SU-DHL-6 (cell line): ENCODE measurements around the gene TLDC2.

Experiments used
- H2AFZ ChIP-seq: fragments of 200-600 bp; sonication (generic); 2 replicates; pipeline ENCODE4 v1.6.1; 2014; ENCODE audit warnings: low read depth, mild to moderate bottlenecking, moderate library complexity, mixed read lengths, antibody characterized with exemption, low read length; ENCODE audit not compliant: severe bottlenecking
- H3F3A ChIP-seq: fragments of 200-600 bp; shearing (Covaris generic); 2 replicates; pipeline ENCODE4 v1.6.0; 2016; ENCODE audit warnings: antibody characterized with exemption, mild to moderate bottlenecking; ENCODE audit not compliant: insufficient read depth
- H3K27ac ChIP-seq: fragments of 200-600 bp; sonication (generic); 2 replicates; pipeline ENCODE4 v1.5.1; 2016; ENCODE audit warnings: low read depth, mild to moderate bottlenecking, low read length, moderate library complexity, mixed read lengths
- H3K27me3 ChIP-seq: fragments of 200-600 bp; sonication (generic), shearing (Covaris generic); 2 replicates; pipeline ENCODE4 v1.6.0; 2014; ENCODE audit warnings: mild to moderate bottlenecking, low read length
- H3K36me3 ChIP-seq: fragments of 200-600 bp; sonication (generic); 2 replicates; pipeline ENCODE4 v1.6.1; 2014; ENCODE audit warnings: mild to moderate bottlenecking, low read length, mixed read lengths
- H3K4me2 ChIP-seq: fragments of 300-600, 200-600 bp; shearing (Covaris generic), sonication (generic); 2 replicates; pipeline ENCODE4 v1.6.0; 2014; ENCODE audit warnings: low read length, low read depth, mild to moderate bottlenecking; ENCODE audit not compliant: poor library complexity, severe bottlenecking
- H3K4me3 ChIP-seq: fragments of 200-600 bp; sonication (generic); 2 replicates; pipeline ENCODE4 v1.5.1; 2014; ENCODE audit warnings: antibody characterized with exemption, low read length, mild to moderate bottlenecking, mixed read lengths; ENCODE audit not compliant: insufficient read depth, poor library complexity, severe bottlenecking
- H3K79me2 ChIP-seq: fragments of 200-600 bp; sonication (generic); 2 replicates; pipeline ENCODE4 v1.6.1; 2014; ENCODE audit warnings: mild to moderate bottlenecking, low read length, moderate library complexity; ENCODE audit not compliant: insufficient read depth
- H3K9ac ChIP-seq: fragments of 200-600 bp; sonication (generic); 2 replicates; pipeline ENCODE4 v1.7.0; 2014; ENCODE audit warnings: mild to moderate bottlenecking, low read length
- H3K9me2 ChIP-seq: fragments of 200-600 bp; sonication (generic); replicated peaks from 2 replicates; pipeline ENCODE4 v1.6.1; 2014; ENCODE audit warnings: low read length; ENCODE audit not compliant: insufficient read depth
- H3K9me3 ChIP-seq: fragments of 200-600 bp; sonication (generic); 2 replicates; pipeline ENCODE4 v1.6.1; 2014; ENCODE audit warnings: low read length, mixed read lengths; ENCODE audit not compliant: insufficient read depth
- H4K20me1 ChIP-seq: fragments of 200-600 bp; sonication (generic); 2 replicates; pipeline ENCODE4 v1.6.1; 2014; ENCODE audit warnings: low read depth, mild to moderate bottlenecking, antibody characterized with exemption, low read length, moderate library complexity, mixed read lengths
- EZH2phosphoT487 ChIP-seq: fragments of 200-600 bp; sonication (generic), shearing (Covaris generic); conservative IDR thresholded peaks from 2 replicates; pipeline ENCODE4 v1.6.1; 2018; ENCODE audit warnings: mild to moderate bottlenecking, antibody characterized with exemption, low read length, moderate library complexity, mixed read lengths
- TF ChIP-seq, protein P1 (sequence below): fragments of 200-600 bp; sonication (generic); IDR thresholded peaks from one replicate; pipeline ENCODE4 v1.5.1; 2017; ENCODE audit warnings: antibody characterized with exemption, mild to moderate bottlenecking, low read length, moderate library complexity; ENCODE audit not compliant: insufficient read depth, poor library complexity, severe bottlenecking

Gene TLDC2

DNA sequence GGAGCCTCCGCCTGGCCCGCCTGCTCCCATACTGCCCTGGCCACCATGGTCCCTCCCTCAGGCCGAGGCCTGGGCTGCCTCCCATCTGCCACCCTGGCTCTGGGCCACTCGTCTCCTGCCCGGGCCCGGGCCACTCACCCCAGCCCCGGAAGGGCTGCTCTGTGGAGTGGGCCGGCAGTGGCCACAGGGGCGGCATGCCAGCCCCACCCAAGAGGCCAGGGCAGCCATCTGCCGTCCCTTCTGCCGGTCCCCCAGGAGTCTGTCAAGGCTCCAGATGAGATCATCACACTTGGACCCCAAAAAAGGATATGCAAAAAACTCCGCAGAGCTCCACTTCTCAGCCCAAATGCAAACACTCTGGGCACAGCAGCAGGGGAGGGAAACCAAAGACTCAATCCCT is 23.8 kb upstream of the TLDC2 start:
- 0 out of 2 replicates have a peak, but pooled peaks cover 3% of the 10 kb centered on the region for H3K9me3 ChIP-seq

DNA sequence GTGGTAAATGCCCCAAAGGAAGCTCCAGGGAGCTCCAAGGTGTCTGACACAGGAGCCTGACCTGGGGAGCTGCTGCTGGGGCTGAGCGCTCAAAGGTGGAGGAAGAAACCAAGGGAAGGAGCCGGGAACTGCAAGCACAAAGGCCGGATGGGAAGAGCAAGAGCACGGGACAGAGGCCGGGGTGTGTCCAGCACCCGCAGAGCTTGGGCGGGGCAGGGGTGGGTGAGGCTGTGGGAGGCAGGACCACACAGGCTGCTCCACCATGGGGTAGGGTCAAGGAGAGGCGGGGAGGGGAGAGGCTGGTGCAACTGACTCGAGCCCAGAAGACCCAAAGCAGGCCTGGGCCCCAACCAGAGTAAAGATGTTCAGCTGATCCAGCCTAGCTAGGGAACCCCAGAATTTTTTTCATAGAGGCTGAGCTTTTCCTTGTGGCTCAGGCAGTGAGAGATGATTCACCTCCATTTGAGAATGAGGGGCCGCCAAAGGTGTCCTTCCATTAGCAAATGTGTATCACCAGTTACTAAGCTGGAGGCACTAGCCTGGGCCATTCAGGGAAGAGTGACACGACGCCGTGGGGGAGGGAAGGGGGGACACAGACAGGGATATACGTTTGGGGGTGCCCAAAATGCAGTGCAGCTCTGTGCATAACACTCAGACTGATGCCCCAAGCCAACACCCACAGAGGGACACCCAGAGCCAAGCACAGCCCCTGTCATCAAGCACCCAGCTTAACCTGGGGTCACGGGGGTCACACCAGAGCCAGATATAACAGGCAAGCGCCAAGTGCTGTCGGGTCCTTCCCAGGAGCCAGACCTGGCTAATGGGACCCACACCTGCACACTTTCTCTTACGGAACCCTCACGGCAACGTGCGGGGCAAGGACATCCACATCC is 21.3 kb upstream of the TLDC2 start:
- peaks cover 11% of the 10 kb centered on the region for H3F3A ChIP-seq
- H3K9me3 ChIP-seq, result 0 out of 2 replicates have a peak, but pooled peaks cover 3% of the 10 kb centered on the region
- H3K9me2 ChIP-seq, result no peaks in the 10 kb centered on the region
- no peak overlapping the region for H3K27ac ChIP-seq
- no peaks in the 10 kb centered on the region for H3K27me3 ChIP-seq
- no peak overlapping the region for H3K4me3 ChIP-seq
- no peak overlapping the region for H3K4me2 ChIP-seq
- H3K79me2 ChIP-seq, result peaks cover 96% of the 10 kb centered on the region
- no peaks in the 10 kb centered on the region; the same call in 1 of the 2 replicates for H3K36me3 ChIP-seq
- TF ChIP-seq, protein P1, sequence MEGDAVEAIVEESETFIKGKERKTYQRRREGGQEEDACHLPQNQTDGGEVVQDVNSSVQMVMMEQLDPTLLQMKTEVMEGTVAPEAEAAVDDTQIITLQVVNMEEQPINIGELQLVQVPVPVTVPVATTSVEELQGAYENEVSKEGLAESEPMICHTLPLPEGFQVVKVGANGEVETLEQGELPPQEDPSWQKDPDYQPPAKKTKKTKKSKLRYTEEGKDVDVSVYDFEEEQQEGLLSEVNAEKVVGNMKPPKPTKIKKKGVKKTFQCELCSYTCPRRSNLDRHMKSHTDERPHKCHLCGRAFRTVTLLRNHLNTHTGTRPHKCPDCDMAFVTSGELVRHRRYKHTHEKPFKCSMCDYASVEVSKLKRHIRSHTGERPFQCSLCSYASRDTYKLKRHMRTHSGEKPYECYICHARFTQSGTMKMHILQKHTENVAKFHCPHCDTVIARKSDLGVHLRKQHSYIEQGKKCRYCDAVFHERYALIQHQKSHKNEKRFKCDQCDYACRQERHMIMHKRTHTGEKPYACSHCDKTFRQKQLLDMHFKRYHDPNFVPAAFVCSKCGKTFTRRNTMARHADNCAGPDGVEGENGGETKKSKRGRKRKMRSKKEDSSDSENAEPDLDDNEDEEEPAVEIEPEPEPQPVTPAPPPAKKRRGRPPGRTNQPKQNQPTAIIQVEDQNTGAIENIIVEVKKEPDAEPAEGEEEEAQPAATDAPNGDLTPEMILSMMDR, result no peak
- no peak for TF ChIP-seq EZH2phosphoT487
- H4K20me1 ChIP-seq, result no peaks in the 10 kb centered on the region
- no peak overlapping the region for H3K9ac ChIP-seq
- H2AFZ ChIP-seq, result no peak overlapping the region

More for the DNA sequence above, 23.8 kb upstream of the TLDC2 start:
- Histone ChIP-seq H3K27me3 (no peaks in the 10 kb centered on the region), H3K9ac (peak overlapping the region; percentile 23; the same call in 1 of the 2 replicates), H3K4me2 (no peak overlapping the region), H2AFZ (no peak overlapping the region), H3K4me3 (no peak overlapping the region), H3K36me3 (no peaks in the 10 kb centered on the region; the same call in 1 of the 2 replicates), H3K79me2 (peaks cover 95% of the 10 kb centered on the region), H3K9me2 (no peaks in the 10 kb centered on the region), H3F3A (peaks cover 32% of the 10 kb centered on the region), H4K20me1 (no peaks in the 10 kb centered on the region), H3K27ac (peak overlapping the region; percentile 62)
- no peak for TF ChIP-seq EZH2phosphoT487
- TF ChIP-seq, protein P1, result no peak

DNA sequence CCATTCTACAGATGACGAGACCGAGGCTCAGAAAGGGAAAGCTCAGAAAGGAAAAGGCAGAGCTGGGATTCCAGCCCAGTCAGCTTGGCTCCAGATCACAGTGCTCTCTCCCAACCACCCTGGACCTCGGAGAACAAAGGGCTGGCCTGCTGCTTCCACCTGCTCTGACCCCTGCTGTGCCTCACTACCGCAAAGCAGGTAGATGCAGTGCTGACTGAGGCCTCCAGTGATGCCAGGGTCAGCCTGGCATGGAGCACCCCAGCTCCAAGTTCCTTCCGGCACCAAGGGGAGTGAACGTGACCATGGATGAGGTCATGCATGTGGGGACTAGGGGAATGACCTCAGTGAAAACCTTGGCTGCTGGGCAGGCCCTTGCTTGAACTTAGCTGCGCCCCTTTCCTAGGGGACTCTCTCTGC is 20.7 kb upstream of the TLDC2 start:
- no peaks in the 10 kb centered on the region; the same call in 1 of the 2 replicates for H3K36me3 ChIP-seq
- H3K4me2 ChIP-seq, result no peak overlapping the region

More for the DNA sequence above, 20.7 kb upstream of the TLDC2 start:
- TF ChIP-seq, protein P1, result no peak
- no peak for TF ChIP-seq EZH2phosphoT487
- H2AFZ ChIP-seq, result no peak overlapping the region
- no peak overlapping the region for H3K4me3 ChIP-seq
- H3K9me2 ChIP-seq, result no peaks in the 10 kb centered on the region
- H3K9ac ChIP-seq, result no peak overlapping the region
- 0 out of 2 replicates have a peak, but pooled peaks cover 3% of the 10 kb centered on the region for H3K9me3 ChIP-seq
- peaks cover 96% of the 10 kb centered on the region for H3K79me2 ChIP-seq
- H3F3A ChIP-seq, result peaks cover 13% of the 10 kb centered on the region
- no peaks in the 10 kb centered on the region for H3K27me3 ChIP-seq
- no peak overlapping the region for H3K27ac ChIP-seq
- no peaks in the 10 kb centered on the region for H4K20me1 ChIP-seq
